Glutamatergic neuron (in vitro differentiated cells): ENCODE results near the gene CFAP161. TPM values are rescaled to one million over a fixed set of nuclear protein-coding genes. Genes with fewer than 3 reads are reported as not detected.

Source experiments
- DNase-seq: peaks from one replicate; pipeline ENCODE4 v3.0.0; 2022
- H3K27ac Mint-ChIP-seq: one replicate; pipeline ENCODE4 v1.8.0; 2020; ENCODE audit warnings: mild to moderate bottlenecking, mixed read lengths, inconsistent platforms; ENCODE audit not compliant: unreplicated experiment
- H3K27me3 Mint-ChIP-seq: one replicate; pipeline ENCODE4 v1.8.0; 2020; ENCODE audit warnings: mild to moderate bottlenecking, moderate library complexity, mixed read lengths, inconsistent platforms; ENCODE audit not compliant: unreplicated experiment
- H3K36me3 Mint-ChIP-seq: one replicate; pipeline ENCODE4 v1.8.0; 2020; ENCODE audit warnings: mild to moderate bottlenecking, mixed read lengths, inconsistent platforms; ENCODE audit not compliant: unreplicated experiment
- H3K4me1 Mint-ChIP-seq: one replicate; pipeline ENCODE4 v1.8.0; 2020; ENCODE audit warnings: mild to moderate bottlenecking, low read depth, mixed read lengths, inconsistent platforms; ENCODE audit not compliant: unreplicated experiment
- H3K4me3 Mint-ChIP-seq: one replicate; pipeline ENCODE4 v1.8.0; 2020; ENCODE audit warnings: mild to moderate bottlenecking, mixed read lengths, inconsistent platforms; ENCODE audit not compliant: unreplicated experiment
- H3K9me3 Mint-ChIP-seq: one replicate; pipeline ENCODE4 v1.8.0; 2020; ENCODE audit warnings: mild to moderate bottlenecking, moderate library complexity, mixed read lengths, inconsistent platforms; ENCODE audit not compliant: unreplicated experiment
- CTCF ChIP-seq: fragments of 200-600 bp; sonication (generic); IDR thresholded peaks from one replicate; pipeline ENCODE4 v1.5.0; 2021; ENCODE audit not compliant: partially characterized antibody, unreplicated experiment
- total RNA-seq: library from RNA; stranded (reverse); fragmentation: NEBNext Ultra II Directional; extraction: Animal tissue kit (Norgen Biotek cat#: 25700); gene quantifications from one replicate; pipeline ENCODE4 v1.2.1, GENCODE V29; 2021; ENCODE audit not compliant: unreplicated experiment

CFAP161 gene
- total RNA-seq, 1 donor from 2014 or later: 0.39 TPM

GRCh38 chr15:81106560-81106959 lies 27.5 kb upstream of the CFAP161 start:
- Mint-ChIP-seq H3K4me3 (no peak overlapping the region), H3K36me3 (no peaks in the 10 kb centered on the region), H3K27me3 (no peaks in the 10 kb centered on the region), H3K9me3 (no peaks in the 10 kb centered on the region), H3K27ac (no peak overlapping the region), H3K4me1 (no peaks in the 10 kb centered on the region)
- peak; percentile 48 for DNase-seq
- TF ChIP-seq CTCF: peak; percentile 68

GRCh38 chr15:81107889-81108288 lies 26.2 kb upstream of the CFAP161 start:
- TF ChIP-seq CTCF: no peak
- Mint-ChIP-seq H3K4me3 (no peak overlapping the region), H3K9me3 (no peaks in the 10 kb centered on the region), H3K4me1 (no peaks in the 10 kb centered on the region), H3K27me3 (no peaks in the 10 kb centered on the region), H3K27ac (no peak overlapping the region), H3K36me3 (no peaks in the 10 kb centered on the region)
- DNase-seq: no peak

GRCh38 chr15:81108427-81108826 lies 25.6 kb upstream of the CFAP161 start:
- no peaks in the 10 kb centered on the region for H3K27me3 Mint-ChIP-seq
- TF ChIP-seq CTCF: peak; percentile 62
- no peak overlapping the region for H3K27ac Mint-ChIP-seq
- no peaks in the 10 kb centered on the region for H3K9me3 Mint-ChIP-seq
- no peak for DNase-seq
- no peaks in the 10 kb centered on the region for H3K4me1 Mint-ChIP-seq
- H3K36me3 Mint-ChIP-seq: no peaks in the 10 kb centered on the region
- H3K4me3 Mint-ChIP-seq: no peak overlapping the region

- H3K4me3 Mint-ChIP-seq: no peak overlapping the region
- H3K27ac Mint-ChIP-seq: no peak overlapping the region
- TF ChIP-seq CTCF: no peak
- no peaks in the 10 kb centered on the region for H3K4me1 Mint-ChIP-seq
- peaks cover 1% of the 10 kb centered on the region for H3K9me3 Mint-ChIP-seq
- no peaks in the 10 kb centered on the region for H3K36me3 Mint-ChIP-seq
- H3K27me3 Mint-ChIP-seq: no peaks in the 10 kb centered on the region
- DNase-seq: no peak
These were observed 23.1 kb upstream of the CFAP161 start for GRCh38 chr15:81111018-81111417.

- H3K4me1 Mint-ChIP-seq: no peaks in the 10 kb centered on the region
- H3K9me3 Mint-ChIP-seq: peaks cover 1% of the 10 kb centered on the region
- no peak for TF ChIP-seq CTCF
- H3K27me3 Mint-ChIP-seq: no peaks in the 10 kb centered on the region
- no peak overlapping the region for H3K4me3 Mint-ChIP-seq
- H3K36me3 Mint-ChIP-seq: no peaks in the 10 kb centered on the region
- DNase-seq: no peak
- no peak overlapping the region for H3K27ac Mint-ChIP-seq
These were observed 22.3 kb upstream of the CFAP161 start for GRCh38 chr15:81111510-81112470.
